Sigmoid colon (tissue), 7 donors: ENCODE measurements around the gene DDB1. TPM values are rescaled to one million over a fixed set of nuclear protein-coding genes. Genes with fewer than 3 reads are reported as not detected.

Experiments
- DNase-seq: peaks from one replicate; pipeline ENCODE4 v3.0.0-alpha.2; 2019
- H3K27ac ChIP-seq, 4 donors: fragments of 200-600 bp; sonication (generic); one replicate each; pipeline ENCODE4 v1.5.1; 2016 to 2019; ENCODE audit warnings: mild to moderate bottlenecking in 1 of 4
- H3K27me3 ChIP-seq, 3 donors: fragments of 200-600 bp; sonication (generic); one replicate each; pipeline ENCODE4 v1.5.1; 2019; ENCODE audit warnings: mild to moderate bottlenecking in 1 of 3
- H3K36me3 ChIP-seq, 4 donors: fragments of 200-600 bp; sonication (generic); one replicate each; pipeline ENCODE4 v1.5.1; 2016 to 2019
- H3K4me1 ChIP-seq, 4 donors: fragments of 200-600 bp; sonication (generic); one replicate each; pipeline ENCODE4 v1.5.1; 2017 to 2019
- H3K4me3 ChIP-seq, 4 donors: fragments of 200-600 bp; sonication (generic); one replicate each; pipeline ENCODE4 v1.5.1; 2017 to 2019; ENCODE audit warnings: mild to moderate bottlenecking in 2 of 4, moderate library complexity in 1 of 4
- H3K9me3 ChIP-seq, 4 donors: fragments of 200-600 bp in 3 of 4; sonication (generic) in 3 of 4; one replicate each; pipeline versions ENCODE4 v1.5.1 to v1.6.1; 2013 to 2019
- CTCF ChIP-seq, 4 experiments: fragments of 450-650 bp in 3 of 4; fragments of 200-600 bp in 1 of 4; IDR thresholded peaks; one replicate each; pipeline ENCODE4 v1.5.1; 2016 to 2019; ENCODE audit warnings: antibody characterized with exemption in 4 of 4, mild to moderate bottlenecking in 3 of 4, moderate library complexity in 2 of 4
- EP300 ChIP-seq, 4 donors: sonication (generic); formaldehyde crosslinking; IDR thresholded peaks; one replicate each; pipeline ENCODE4 v1.6.1; 2017; ENCODE audit warnings: antibody characterized with exemption in 4 of 4
- POLR2A ChIP-seq, 2 donors: fragments of 450-650 bp; IDR thresholded peaks; one replicate each; pipeline ENCODE4 v1.6.1; 2016; ENCODE audit warnings: antibody characterized with exemption in 2 of 2, mild to moderate bottlenecking in 2 of 2, moderate library complexity in 2 of 2
- POLR2AphosphoS5 ChIP-seq, 4 donors: sonication (generic); formaldehyde crosslinking; IDR thresholded peaks; one replicate each; pipeline ENCODE4 v1.6.1; 2017; ENCODE audit warnings: antibody characterized with exemption in 4 of 4
- WGBS, 2 donors: extraction: QIAGEN DNeasy Blood & Tissue Kit; methylation state at CpG; one replicate each; pipeline ENCODE4 v1.1.7; 2013; 5-methylcytosine and 5-hydroxymethylcytosine counted together
- intact Hi-C: fragments of 100-400 bp; cut with DNase I; formaldehyde crosslinking; loops from one replicate; pipeline ENCODE4 v1.15.1; 2023
- polyA plus RNA-seq, 3 donors: library from polyadenylated mRNA; stranded (reverse); fragments of 200-250 nt; gene quantifications; one replicate each; pipeline ENCODE4 v1.2.3, GENCODE V29; 2013
- total RNA-seq, 4 donors: library from RNA; depleted of rRNA; stranded (reverse); fragments of >200 nt; gene quantifications; one replicate each; pipeline ENCODE4 v1.1.0, GENCODE V29; 2016
- donor health status: healthy with polysubstance abuse.
- donor health status: Bipolar disorder and iron deficiency.
- donor health status: healthy.

The DDB1 gene
- total and polyA plus RNA-seq, 7 donors: 68.2 to 120 (median 103) TPM

- no peak for DNase-seq
- no peak overlapping the region for H3K4me3 ChIP-seq
- intact Hi-C loops: no loop called here
- no peaks in the 10 kb centered on the region for H3K4me1 ChIP-seq
- H3K36me3 ChIP-seq: peaks cover 69 to 100% (median 80%) of the 10 kb centered on the region in 4 donors
- H3K27ac ChIP-seq: no peak overlapping the region
- no peak for TF ChIP-seq CTCF (IDR thresholded peaks at IDR 0.05)
- TF ChIP-seq POLR2AphosphoS5 (IDR thresholded peaks at IDR 0.05): no peak
- no peak for TF ChIP-seq EP300 (IDR thresholded peaks at IDR 0.05)
- TF ChIP-seq POLR2A (IDR thresholded peaks at IDR 0.05): no peak
- WGBS, 2 donors: 89% methylated on average over 1 of the region's 1 CpG
- no peaks in the 10 kb centered on the region for H3K27me3 ChIP-seq
- no peaks in the 10 kb centered on the region for H3K9me3 ChIP-seq
Observed at GRCh38 chr11:61306221-61306620, 26.7 kb downstream of the DDB1 start.

GRCh38 chr11:61305417-61305816 is 27.5 kb downstream of the DDB1 start:
- WGBS, 2 donors: 97 to 98% methylated on average over 7 of the region's 7 CpGs

DNA sequence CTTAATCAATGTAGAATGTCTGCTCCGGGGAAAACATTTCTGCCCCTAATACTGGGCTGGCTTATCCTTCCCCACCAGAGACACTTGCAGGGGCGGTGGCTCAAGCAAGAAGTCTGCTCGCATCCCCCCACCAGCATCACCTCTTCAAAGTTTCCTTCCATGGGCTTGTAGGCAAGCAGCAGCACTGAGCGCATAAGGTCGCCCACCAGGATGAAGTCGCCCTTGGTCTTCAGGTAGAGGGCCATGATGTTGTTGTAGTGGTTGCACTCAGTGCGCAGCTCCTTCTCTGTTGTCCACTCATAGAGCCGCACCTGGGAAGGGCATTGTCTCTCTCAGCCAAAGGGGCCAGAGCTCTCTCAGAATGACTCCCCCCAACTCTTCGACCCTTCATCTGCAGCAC is 29.2 kb downstream of the DDB1 start:
- no peaks in the 10 kb centered on the region for H3K27me3 ChIP-seq

More at GRCh38 chr11:61305417-61305816, 27.5 kb downstream of the DDB1 start:
- Histone ChIP-seq H3K9me3 (no peaks in the 10 kb centered on the region), H3K4me3 (no peak overlapping the region), H3K36me3 (peaks cover 71 to 100% (median 80%) of the 10 kb centered on the region in 4 donors), H3K27ac (no peak overlapping the region), H3K4me1 (no peaks in the 10 kb centered on the region), H3K27me3 (no peaks in the 10 kb centered on the region)
- DNase-seq: no peak
- TF ChIP-seq POLR2AphosphoS5 (IDR thresholded peaks at IDR 0.05): no peak
- no peak for TF ChIP-seq POLR2A (IDR thresholded peaks at IDR 0.05)
- TF ChIP-seq CTCF (IDR thresholded peaks at IDR 0.05): no peak
- no peak for TF ChIP-seq EP300 (IDR thresholded peaks at IDR 0.05)
- intact Hi-C loops: no loop called here

DNA sequence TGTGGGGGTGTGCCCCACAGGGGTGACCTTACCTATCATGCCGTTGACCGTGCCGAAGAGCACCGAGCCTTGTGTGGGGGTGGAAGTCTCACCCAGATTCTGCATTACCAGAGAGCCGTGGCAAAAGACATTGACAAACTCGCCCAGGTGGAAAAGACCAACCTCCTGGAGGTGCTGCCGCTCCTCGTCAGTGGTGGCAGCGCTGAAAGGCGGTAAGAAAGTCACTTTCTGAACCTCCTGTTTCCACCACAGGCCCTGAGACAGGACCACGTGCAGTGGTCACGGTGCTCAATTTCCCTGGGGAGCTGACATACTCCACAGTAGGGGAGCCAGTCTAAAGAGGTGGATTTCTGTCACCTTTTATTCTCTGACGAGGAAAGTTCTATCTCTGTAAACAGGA is 30.4 kb downstream of the DDB1 start:
- H3K4me3 ChIP-seq: no peak overlapping the region
- intact Hi-C loops: no loop called here
- no peaks in the 10 kb centered on the region for H3K9me3 ChIP-seq
- TF ChIP-seq POLR2A (IDR thresholded peaks at IDR 0.05) (no peak), CTCF (IDR thresholded peaks at IDR 0.05) (no peak), EP300 (IDR thresholded peaks at IDR 0.05) (no peak)
- DNase-seq: no peak
- H3K27ac ChIP-seq: no peak overlapping the region
- H3K4me1 ChIP-seq: peaks cover 0 to 12% (median 3%) of the 10 kb centered on the region in 4 donors
- no peaks in the 10 kb centered on the region for H3K27me3 ChIP-seq
- H3K36me3 ChIP-seq: peaks cover 52 to 99% (median 62%) of the 10 kb centered on the region in 4 donors
- 95 to 96% methylated on average over 13 of the region's 13 CpGs for WGBS, 2 donors

More for the DNA sequence above, 29.2 kb downstream of the DDB1 start:
- intact Hi-C loops: no loop called here
- Histone ChIP-seq H3K36me3 (peaks cover 64 to 100% (median 74%) of the 10 kb centered on the region in 4 donors), H3K9me3 (no peaks in the 10 kb centered on the region), H3K4me1 (peaks cover 0 to 2% (median 0%) of the 10 kb centered on the region in 4 donors), H3K4me3 (no peak overlapping the region), H3K27ac (no peak overlapping the region)
- WGBS, 2 donors: 96 to 98% methylated on average over 9 of the region's 9 CpGs
- no peak for TF ChIP-seq POLR2A (IDR thresholded peaks at IDR 0.05)
- TF ChIP-seq POLR2AphosphoS5 (IDR thresholded peaks at IDR 0.05): no peak
- no peak for TF ChIP-seq EP300 (IDR thresholded peaks at IDR 0.05)
- TF ChIP-seq CTCF (IDR thresholded peaks at IDR 0.05): no peak
- DNase-seq: no peak

GRCh38 chr11:61298663-61299244 is 34.2 kb downstream of the DDB1 start:
- peak overlapping the region in 1 of 4 donors; percentile 1 for H3K27ac ChIP-seq
- intact Hi-C loops: no loop called here
- no peak for DNase-seq
- H3K27me3 ChIP-seq: peaks cover 1 to 28% (median 16%) of the 10 kb centered on the region in 3 donors
- TF ChIP-seq POLR2AphosphoS5 (IDR thresholded peaks at IDR 0.05): no peak
- no peak for TF ChIP-seq EP300 (IDR thresholded peaks at IDR 0.05)
- no peak for TF ChIP-seq CTCF (IDR thresholded peaks at IDR 0.05)
- TF ChIP-seq POLR2A (IDR thresholded peaks at IDR 0.05): no peak
- H3K4me1 ChIP-seq: peaks cover 0 to 31% (median 24%) of the 10 kb centered on the region in 4 donors
- H3K9me3 ChIP-seq: no peaks in the 10 kb centered on the region
- peaks cover 39 to 70% (median 43%) of the 10 kb centered on the region in 4 donors for H3K36me3 ChIP-seq
- WGBS, 2 donors: 79 to 85% methylated on average over 4 of the region's 4 CpGs
- no peak overlapping the region for H3K4me3 ChIP-seq
